ENCODE measurements around the gene KCNG2.

KCNG2 gene

DNA sequence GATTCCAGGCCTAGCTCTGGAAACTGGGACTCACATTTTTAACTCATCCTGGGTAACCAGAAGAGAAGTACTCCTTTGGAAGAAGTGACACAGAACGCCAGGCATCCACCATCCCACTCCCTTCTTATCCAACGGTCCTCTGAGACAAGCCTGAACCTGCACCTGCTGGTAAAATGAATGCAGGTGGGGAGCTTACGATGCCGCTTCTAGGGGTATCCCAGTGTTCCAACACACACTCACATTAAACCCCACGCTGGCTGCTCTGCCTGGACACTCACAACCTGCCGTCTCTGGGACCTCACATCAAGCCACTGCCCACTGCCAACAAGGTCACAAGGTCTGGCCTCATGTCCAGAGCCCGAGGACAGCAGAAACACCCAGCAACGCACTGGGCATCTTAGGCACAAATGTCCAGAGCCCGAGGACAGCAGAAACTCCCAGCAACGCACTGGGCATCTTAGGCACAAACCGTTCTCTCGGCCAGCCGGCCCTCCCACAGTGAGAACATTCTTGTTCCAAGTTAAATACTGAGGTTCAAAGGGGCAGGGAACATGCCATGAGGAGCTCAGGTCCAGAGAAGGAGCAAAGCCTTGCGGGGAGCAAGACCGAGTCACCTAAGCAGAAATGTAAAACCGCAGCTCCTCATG lies 143.9 kb downstream of the KCNG2 start:
- TF ChIP-seq, protein P1, sequence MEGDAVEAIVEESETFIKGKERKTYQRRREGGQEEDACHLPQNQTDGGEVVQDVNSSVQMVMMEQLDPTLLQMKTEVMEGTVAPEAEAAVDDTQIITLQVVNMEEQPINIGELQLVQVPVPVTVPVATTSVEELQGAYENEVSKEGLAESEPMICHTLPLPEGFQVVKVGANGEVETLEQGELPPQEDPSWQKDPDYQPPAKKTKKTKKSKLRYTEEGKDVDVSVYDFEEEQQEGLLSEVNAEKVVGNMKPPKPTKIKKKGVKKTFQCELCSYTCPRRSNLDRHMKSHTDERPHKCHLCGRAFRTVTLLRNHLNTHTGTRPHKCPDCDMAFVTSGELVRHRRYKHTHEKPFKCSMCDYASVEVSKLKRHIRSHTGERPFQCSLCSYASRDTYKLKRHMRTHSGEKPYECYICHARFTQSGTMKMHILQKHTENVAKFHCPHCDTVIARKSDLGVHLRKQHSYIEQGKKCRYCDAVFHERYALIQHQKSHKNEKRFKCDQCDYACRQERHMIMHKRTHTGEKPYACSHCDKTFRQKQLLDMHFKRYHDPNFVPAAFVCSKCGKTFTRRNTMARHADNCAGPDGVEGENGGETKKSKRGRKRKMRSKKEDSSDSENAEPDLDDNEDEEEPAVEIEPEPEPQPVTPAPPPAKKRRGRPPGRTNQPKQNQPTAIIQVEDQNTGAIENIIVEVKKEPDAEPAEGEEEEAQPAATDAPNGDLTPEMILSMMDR (IDR thresholded peaks at IDR 0.05; ENCODE audit: low read length, missing control alignments), result no peak
- no peak overlapping the region for H3K4me3 ChIP-seq (replicated peaks; ENCODE audit: low read depth, low read length)
- no peak for DNase-seq (ENCODE audit: low read depth)

DNA sequence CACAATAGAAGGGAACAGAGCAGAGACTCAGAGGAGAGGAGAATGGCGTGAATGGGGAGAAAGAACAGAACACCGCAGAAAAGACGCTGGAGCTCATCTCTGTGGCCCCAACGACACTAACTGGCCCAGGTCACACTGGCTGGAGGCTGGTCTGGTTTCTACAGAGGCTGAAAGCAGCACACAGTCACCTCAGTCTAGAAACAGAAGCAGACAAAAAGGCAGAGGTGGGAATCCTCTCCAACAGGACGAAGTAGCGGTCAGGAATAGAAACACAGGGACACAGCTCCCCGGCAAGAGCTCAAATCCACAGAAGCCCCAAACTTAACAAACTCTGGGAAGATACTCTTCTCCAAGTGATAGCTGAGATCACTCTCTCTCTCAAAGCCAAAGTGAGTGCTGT lies 144.5 kb downstream of the KCNG2 start:
- H3K4me3 ChIP-seq (replicated peaks; ENCODE audit: low read depth, low read length), result no peak overlapping the region
- TF ChIP-seq, protein P1 (IDR thresholded peaks at IDR 0.05; ENCODE audit: low read length, missing control alignments), result no peak
- no peak for DNase-seq (ENCODE audit: low read depth)

DNA sequence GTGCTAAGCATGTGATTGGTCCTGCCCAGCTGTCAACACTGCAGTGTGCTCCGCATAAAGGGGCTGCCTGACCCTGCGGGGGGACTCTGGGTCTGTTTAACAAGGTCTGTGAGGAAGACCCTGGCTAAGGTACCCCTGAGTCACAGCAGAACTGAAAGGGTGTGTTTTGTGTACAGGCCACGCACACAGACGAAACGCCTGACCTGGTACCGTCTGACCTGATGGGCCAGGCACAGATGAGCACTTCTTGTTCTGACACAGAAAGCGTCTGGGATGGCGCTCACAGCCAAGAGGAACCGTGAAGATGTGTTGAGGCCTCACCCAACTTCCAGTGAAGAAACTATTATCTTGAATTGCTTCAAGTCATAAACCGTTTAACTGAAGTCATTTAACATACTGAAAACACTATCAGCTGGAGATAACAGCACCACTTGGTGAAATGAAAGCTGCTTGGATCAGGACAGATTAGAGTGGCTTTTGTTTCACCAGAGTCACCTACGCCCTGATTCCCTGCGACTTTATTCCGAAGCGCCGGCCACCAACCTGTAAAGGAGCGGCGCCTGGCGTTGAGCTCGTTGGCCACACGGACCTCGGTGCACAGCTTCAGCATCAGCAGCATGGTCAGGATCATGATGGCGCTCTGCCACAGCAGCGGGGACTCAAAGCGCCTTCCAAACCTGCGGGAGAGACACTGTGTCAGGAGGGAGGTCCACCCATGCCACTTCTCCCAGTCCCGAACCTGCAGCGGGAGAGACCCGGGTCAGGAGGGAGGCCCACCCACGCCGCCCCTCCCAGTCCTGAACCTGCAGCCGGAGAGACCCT lies 145.3 kb downstream of the KCNG2 start:
- TF ChIP-seq, protein P1 (IDR thresholded peaks at IDR 0.05; ENCODE audit: low read length, missing control alignments), result no peak
- H3K4me3 ChIP-seq (replicated peaks; ENCODE audit: low read depth, low read length), result no peak overlapping the region
- DNase-seq (ENCODE audit: low read depth), result no peak

DNA sequence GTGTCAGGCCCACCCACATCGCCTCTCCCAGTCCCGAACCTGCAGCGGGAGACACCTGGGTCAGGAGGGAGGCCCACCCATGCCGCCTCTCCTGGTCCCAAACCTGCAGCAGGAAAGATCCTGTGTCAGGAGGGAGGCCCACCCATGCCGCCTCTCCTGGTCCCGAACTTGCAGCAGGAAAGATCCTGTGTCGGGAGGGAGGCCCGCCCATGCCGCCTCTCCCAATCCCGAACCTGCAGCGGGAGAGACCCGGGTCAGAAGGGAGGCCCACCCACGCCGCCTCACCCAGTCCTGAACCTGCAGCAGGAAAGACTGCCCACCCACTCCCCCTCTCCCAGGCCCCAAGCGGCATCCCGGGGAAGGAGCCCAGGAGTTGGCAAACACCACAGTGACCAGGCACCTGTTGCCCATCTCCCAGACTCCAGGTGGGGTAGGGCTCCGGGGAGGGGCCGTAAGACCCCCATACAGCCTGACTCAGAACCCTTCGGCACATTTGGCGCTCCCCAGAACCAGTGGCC lies 145.9 kb downstream of the KCNG2 start:
- H3K4me3 ChIP-seq (replicated peaks; ENCODE audit: low read depth, low read length), result no peak overlapping the region

DNA sequence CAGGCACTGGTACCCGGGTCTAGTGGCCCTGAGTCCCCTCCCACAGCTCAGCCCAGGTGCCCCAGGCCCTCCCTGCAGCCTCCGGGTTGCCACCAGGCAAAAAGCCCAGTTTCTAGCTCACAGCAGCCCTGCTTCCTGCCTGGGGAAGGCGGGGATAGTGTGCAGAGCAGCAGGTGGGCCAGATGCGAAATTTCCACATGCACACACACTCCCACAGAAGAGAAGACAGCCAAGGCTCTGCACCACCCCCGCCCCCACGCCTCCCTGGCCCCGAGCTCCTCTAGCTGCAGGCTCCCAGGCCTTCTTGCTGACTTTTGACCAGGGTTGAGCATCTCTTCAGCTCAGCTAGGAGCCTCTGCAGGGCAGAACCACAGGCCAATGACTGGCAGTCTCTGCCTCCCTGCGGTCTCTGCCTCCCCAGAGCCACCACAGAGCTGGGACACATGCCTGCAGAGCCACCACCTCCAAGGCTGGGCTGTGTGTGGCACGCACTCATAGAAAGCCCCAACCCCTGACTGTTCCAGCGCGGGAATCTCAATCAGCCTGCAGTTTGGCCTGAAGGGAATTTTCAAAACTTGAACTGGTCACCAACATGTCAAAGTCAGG lies 146.5 kb downstream of the KCNG2 start:
- TF ChIP-seq, protein P1 (IDR thresholded peaks at IDR 0.05; ENCODE audit: low read length, missing control alignments), result no peak
- DNase-seq (ENCODE audit: low read depth), result peak; percentile 66
- no peak overlapping the region for H3K4me3 ChIP-seq (replicated peaks; ENCODE audit: low read depth, low read length)

More for the DNA sequence above, 145.9 kb downstream of the KCNG2 start:
- TF ChIP-seq, protein P1 (IDR thresholded peaks at IDR 0.05; ENCODE audit: low read length, missing control alignments), result no peak
- no peak for DNase-seq (ENCODE audit: low read depth)

DNA sequence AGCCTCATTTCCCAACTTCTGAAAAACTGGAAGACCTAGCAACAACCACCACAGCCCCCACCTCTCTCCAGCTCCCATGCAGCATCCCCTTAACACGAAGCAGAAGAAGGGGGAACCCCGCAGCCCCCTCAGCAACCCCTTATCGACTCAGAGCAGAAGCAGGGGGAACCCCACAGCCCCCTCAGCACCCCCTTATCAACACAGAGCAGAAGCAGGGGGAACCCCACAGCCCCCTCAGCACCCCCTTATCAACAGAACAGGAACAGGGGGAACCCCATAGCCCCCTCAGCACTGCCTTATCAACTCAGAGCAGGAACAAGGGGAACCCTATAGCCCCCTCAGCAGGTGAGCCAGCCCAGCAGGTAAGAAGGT lies 147.0 kb downstream of the KCNG2 start:
- no peak overlapping the region for H3K4me3 ChIP-seq (replicated peaks; ENCODE audit: low read depth, low read length)
- DNase-seq (ENCODE audit: low read depth), result no peak
- TF ChIP-seq, protein P1 (IDR thresholded peaks at IDR 0.05; ENCODE audit: low read length, missing control alignments), result no peak
